ENCODE results near the gene SLIT1. TPM values are rescaled to one million over a fixed set of nuclear protein-coding genes. Genes with fewer than 3 reads are reported as not detected.

SLIT1 gene
- total and polyA plus RNA-seq, 2 donors (not counting 1 experiment from before 2014, with no cell fraction given), result 0.15 to 0.49 TPM

Other genes starting within 250 kb of the SLIT1 start
- gene ARHGAP19, start 106.7 kb upstream of the SLIT1 start, total RNA-seq, result 21.7 and 22.5 TPM in 2 replicates
- gene ARHGAP19, start 106.7 kb upstream of the SLIT1 start, polyA plus RNA-seq, result 6.4 and 8.3 TPM in 2 replicates
- gene FRAT1, start 133.3 kb upstream of the SLIT1 start, total RNA-seq, result 25.3 and 27.8 TPM in 2 replicates
- gene FRAT1, start 133.3 kb upstream of the SLIT1 start, polyA plus RNA-seq, result 5.1 and 6.4 TPM in 2 replicates
- 30.2 and 31.5 TPM in 2 replicates for gene FRAT2, start 148.8 kb upstream of the SLIT1 start, total RNA-seq
- 4.1 and 4.9 TPM in 2 replicates for gene FRAT2, start 148.8 kb upstream of the SLIT1 start, polyA plus RNA-seq
- 33.6 and 35.7 TPM in 2 replicates for gene RRP12, start 215.4 kb upstream of the SLIT1 start, total RNA-seq
- gene RRP12, start 215.4 kb upstream of the SLIT1 start, polyA plus RNA-seq, result 19.3 and 22.8 TPM in 2 replicates
- gene PGAM1, start 240.2 kb upstream of the SLIT1 start, total RNA-seq, result 80.3 and 83.4 TPM in 2 replicates
- 28.8 and 48.7 TPM in 2 replicates for gene PGAM1, start 240.2 kb upstream of the SLIT1 start, polyA plus RNA-seq